HPDE6-E6E7 (cell line): Measurements from ENCODE around the gene RPS15.

Experiments
- DNase-seq: peaks from one replicate; pipeline ENCODE4 v3.0.0; 2011; ENCODE audit warnings: missing footprints; ENCODE audit errors: extremely low spot score

RPS15 gene

DNA sequence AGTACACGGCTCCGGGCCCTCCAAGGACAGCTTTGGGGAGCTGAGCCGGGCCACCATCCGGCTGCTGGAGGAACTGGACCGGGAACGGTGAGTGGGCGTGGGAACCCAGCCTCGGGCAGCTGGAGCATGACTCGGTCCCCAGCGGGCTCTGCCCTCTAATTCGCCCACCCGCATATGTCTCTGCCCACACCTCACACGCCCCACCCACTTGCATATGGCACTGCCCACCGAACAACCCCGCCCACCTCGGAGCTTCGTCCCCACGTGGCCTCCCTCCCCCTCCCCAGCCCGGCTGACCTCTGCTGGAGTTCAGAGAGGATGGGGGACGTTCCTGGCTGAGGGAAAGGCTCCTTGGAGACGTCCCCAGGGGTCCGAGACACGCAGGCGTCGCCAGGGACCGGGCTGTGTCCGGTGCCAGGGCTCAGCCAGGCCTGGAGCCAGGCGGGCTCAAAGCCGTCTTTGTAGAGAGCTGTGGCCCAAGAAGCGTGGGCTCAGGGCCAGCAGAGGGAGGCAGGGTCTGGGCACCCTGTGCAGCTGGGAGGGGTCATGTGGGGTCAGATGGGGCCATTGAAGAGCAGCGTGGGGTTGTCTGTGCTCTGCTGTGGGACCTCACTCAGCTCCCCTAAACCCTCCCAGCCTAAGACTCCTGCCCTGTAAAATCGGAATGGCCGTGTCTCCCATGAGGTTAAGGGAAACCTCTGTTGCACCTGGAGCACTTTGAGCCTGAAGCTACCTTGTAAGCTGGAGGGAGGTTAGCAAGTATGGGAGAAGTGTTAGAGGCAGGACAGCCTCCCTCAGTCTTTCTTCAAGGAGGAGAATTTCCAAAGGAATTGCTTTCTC, 15.5 kb downstream of the RPS15 start:
- DNase-seq, result no peak

- no peak for DNase-seq
Measured at GRCh38 chr19:1455002-1455335, 16.8 kb downstream of the RPS15 start.

- peak; percentile 78 for DNase-seq
Measured at GRCh38 chr19:1455336-1456120, 17.3 kb downstream of the RPS15 start.

DNA sequence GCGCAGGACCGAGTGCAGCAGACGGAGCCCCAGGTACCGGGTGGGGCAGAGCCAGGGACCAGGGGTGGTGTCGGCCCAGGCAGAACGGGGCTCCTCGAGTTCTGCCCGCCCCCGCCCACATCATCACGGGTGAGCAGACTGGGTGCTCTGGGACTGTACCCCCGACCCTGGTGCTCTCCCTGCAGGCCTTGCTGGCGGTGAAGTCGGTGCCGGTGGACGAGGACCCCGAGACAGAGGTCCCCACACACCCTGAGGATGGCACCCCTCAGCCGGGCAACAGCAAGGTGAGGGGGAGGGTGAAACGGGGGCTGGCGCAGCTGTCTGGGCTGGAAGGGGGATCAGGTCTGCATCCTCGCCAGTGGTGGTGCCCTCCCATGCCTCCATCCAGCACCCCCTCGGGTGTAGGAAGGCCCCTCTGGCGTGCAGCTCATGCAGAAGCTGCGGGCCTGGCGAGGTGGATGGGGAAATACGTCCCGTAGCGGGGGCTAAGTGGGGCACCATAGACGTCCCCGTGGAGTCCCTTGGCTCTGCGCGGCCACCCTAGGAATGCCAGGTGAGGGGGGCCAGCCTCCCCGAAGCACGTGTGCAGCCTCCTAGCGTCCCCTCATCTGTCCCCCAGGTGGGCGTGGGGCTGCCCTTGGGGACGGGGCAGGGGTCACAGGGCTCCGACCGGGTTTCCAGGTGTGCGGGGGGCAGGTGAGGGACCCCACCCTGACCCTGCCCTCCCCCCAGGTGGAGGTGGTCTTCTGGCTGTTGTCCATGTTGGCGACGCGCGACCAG, 18.1 kb downstream of the RPS15 start:
- DNase-seq, result no peak

GRCh38 chr19:1457031-1457739, 19.0 kb downstream of the RPS15 start:
- no peak for DNase-seq

GRCh38 chr19:1457892-1458291, 19.7 kb downstream of the RPS15 start:
- no peak for DNase-seq

GRCh38 chr19:1459479-1459878, 21.3 kb downstream of the RPS15 start:
- no peak for DNase-seq

DNA sequence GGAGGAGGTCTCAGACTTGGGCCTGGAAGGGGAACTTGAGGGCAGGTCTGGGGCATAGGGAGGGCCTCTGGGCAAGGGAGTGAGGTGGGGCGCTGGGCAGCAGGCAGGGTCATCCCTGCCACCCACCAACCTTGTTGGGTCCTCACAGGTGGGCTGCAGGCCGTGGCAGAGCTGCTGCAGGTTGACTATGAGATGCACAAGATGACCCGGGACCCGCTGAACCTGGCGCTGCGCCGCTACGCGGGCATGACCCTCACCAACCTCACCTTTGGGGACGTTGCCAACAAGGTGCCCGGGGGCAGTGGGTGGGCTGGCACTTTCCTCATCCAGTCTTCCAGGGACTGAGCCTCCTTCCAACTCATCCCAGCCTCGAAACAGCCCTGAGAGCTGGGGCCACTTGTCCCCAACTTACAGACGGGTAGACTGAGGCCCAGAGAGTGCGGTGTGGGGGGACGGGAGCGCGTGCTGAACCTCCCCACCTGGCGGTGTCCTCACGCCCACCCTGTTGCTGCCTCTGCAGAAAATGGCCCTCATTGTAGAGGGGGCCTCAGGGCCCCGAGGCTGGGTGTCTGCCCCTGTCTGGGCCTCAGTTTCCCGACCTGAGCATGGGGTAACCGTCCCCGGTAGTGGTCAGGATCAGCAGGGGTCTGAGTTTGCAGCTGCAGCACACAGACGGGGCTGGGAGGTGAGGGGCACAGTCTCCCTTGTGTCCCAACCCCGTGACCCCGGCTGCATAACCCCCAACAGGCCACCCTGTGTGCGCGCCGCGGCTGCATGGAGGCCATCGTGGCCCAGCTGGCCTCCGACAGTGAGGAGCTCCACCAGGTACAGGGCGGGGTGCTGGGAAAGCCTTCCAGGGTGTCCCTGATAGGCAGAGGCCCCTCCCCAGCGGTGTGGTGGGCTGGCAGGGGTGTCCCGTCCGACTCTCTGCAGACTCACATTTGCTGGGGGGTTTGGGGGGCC, 22.1 kb downstream of the RPS15 start:
- no peak for DNase-seq

GRCh38 chr19:1461862-1462261, 23.7 kb downstream of the RPS15 start:
- no peak for DNase-seq

DNA sequence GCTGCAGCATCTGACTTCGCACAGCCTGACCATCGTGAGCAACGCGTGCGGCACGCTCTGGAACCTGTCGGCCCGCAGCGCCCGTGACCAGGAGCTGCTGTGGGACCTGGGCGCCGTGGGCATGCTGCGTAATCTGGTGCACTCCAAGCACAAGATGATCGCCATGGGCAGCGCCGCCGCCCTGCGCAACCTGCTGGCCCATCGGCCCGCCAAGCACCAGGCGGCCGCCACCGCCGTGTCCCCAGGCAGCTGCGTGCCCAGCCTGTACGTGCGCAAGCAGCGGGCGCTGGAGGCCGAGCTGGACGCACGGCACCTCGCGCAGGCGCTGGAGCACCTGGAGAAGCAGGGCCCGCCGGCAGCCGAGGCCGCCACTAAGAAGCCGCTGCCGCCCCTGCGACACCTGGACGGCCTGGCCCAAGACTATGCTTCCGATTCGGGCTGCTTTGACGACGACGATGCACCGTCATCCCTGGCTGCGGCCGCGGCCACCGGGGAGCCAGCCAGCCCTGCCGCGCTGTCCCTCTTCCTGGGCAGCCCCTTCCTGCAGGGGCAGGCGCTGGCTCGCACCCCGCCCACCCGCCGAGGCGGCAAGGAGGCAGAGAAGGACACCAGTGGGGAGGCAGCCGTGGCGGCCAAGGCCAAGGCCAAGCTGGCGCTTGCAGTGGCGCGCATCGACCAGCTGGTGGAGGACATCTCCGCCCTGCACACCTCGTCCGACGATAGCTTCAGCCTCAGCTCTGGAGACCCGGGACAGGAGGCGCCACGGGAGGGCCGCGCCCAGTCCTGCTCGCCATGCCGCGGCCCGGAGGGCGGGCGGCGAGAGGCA, 27.2 kb downstream of the RPS15 start:
- no peak for DNase-seq

- no peak for DNase-seq
Measured at GRCh38 chr19:1466018-1466460, 27.8 kb downstream of the RPS15 start.

GRCh38 chr19:1466461-1467214, 28.4 kb downstream of the RPS15 start:
- DNase-seq, result no peak

- DNase-seq, result no peak
Measured at GRCh38 chr19:1467215-1467489, 29.0 kb downstream of the RPS15 start.

GRCh38 chr19:1467490-1468273, 29.5 kb downstream of the RPS15 start:
- no peak for DNase-seq

DNA sequence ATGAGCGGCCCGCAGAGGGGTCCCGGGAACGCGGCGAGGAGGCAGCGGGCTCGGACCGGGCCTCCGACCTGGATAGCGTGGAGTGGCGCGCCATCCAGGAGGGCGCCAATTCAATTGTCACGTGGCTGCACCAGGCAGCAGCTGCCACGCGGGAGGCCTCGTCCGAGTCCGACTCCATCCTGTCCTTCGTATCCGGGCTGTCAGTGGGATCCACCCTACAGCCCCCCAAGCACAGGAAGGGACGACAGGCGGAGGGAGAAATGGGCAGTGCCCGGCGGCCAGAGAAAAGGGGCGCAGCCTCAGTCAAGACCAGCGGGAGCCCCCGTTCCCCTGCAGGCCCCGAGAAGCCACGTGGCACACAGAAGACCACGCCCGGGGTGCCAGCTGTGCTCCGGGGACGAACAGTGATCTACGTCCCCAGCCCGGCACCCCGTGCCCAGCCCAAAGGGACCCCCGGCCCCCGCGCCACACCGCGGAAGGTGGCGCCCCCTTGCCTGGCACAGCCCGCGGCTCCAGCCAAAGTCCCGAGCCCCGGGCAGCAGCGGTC, 30.2 kb downstream of the RPS15 start:
- no peak for DNase-seq

DNA sequence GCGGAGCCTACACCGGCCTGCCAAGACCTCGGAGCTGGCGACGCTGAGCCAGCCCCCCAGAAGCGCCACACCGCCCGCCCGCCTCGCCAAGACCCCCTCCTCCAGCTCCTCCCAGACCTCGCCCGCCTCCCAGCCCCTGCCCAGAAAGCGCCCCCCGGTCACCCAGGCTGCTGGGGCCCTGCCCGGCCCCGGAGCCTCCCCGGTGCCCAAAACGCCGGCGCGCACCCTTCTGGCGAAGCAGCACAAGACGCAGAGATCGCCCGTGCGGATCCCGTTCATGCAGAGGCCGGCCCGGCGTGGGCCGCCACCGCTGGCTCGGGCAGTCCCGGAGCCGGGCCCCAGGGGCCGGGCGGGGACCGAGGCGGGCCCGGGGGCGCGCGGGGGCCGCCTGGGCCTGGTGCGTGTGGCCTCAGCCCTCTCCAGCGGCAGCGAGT, 30.6 kb downstream of the RPS15 start:
- no peak for DNase-seq

DNA sequence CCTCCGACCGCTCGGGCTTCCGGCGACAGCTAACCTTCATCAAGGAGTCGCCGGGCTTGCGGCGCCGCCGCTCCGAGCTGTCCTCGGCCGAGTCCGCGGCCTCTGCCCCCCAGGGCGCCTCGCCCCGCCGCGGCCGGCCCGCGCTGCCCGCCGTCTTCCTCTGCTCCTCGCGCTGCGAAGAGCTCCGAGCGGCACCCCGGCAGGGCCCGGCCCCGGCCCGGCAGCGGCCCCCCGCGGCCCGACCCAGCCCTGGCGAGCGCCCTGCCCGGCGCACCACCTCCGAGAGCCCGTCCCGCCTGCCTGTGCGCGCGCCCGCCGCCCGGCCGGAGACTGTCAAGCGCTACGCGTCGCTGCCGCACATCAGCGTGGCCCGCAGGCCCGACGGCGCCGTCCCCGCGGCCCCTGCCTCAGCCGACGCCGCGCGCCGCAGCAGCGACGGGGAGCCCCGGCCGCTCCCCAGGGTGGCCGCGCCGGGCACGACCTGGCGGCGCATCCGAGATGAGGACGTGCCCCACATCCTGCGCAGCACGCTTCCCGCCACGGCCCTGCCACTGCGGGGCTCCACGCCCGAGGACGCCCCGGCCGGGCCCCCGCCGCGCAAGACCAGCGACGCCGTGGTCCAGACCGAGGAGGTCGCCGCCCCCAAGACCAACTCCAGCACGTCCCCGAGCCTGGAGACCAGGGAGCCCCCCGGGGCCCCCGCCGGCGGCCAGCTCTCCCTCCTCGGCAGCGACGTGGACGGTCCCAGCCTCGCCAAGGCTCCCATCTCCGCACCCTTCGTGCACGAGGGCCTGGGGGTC, 31.3 kb downstream of the RPS15 start:
- DNase-seq, result no peak
